CD4-positive, alpha-beta T cell treated with Interleukin-15 for 1 hour (primary cell): ENCODE data around the gene AP2A1.
"Not testable (repeated sequence)": the region's sequence is repeated elsewhere in the genome, so short reads cannot be mapped to it uniquely, and the experiment has no call there.

ENCODE experiments used
- DNase-seq: peaks from one replicate; pipeline ENCODE4 v3.0.0-alpha.2; 2020

AP2A1 gene

DNA sequence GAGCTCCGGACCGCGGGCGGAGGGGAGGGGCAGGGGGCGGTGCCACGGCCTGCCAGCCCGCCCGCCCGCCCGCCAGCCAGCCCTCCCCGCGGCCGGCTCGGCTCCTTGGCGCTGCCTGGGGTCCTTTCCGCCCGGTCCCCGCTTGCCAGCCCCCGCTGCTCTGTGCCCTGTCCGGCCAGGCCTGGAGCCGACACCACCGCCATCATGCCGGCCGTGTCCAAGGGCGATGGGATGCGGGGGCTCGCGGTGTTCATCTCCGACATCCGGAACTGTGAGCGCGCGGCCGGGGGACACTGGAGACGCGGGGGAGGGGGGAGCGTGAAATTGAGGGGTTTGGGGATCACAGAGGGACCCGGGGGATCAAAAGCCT, at the start of gene AP2A1:
AP2A1 (plus strand) TSS at position 72 of the 370 bp plus-strand sequence; CDS start at position 205, 133 bp downstream.
- no peak for DNase-seq

DNA sequence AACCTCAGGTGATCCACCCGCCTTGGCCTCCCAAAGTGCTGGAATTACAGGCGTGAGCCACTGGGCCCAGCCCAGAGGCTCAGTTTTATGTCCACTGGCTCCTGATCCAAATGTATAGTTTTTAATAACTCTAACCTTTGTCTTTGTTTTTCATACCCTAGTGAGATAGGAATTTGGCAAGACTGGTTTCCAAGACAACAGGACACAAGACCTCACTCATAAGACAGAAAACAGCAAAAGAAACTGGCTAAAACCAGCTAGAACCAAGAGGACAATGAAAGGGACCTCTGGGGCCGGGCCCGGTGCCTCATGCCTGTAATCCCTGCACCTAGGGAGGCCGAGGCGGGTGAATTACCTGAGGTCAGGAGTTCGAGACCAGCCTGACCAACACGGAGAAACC, 48.3 kb upstream of the AP2A1 start:
- no peak for DNase-seq

DNA sequence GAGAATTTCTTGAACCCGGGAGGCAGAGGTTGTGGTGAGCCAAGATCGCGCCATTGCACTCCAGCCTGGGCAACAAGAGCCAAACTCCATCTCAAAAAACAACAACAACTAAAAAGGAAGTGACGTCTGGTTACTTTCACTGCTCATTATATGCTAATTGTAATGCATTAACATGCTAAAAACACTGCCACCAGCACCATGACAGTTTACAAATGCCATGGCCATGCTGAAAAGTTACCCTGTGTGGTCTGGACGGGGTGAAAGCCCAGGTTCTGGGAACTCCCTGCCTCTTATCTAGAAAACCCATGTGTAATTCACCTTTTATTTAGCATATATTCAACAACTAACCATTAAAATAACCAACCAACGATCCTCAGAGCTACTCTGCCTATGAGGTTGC, 47.8 kb upstream of the AP2A1 start:
- no peak for DNase-seq

DNA sequence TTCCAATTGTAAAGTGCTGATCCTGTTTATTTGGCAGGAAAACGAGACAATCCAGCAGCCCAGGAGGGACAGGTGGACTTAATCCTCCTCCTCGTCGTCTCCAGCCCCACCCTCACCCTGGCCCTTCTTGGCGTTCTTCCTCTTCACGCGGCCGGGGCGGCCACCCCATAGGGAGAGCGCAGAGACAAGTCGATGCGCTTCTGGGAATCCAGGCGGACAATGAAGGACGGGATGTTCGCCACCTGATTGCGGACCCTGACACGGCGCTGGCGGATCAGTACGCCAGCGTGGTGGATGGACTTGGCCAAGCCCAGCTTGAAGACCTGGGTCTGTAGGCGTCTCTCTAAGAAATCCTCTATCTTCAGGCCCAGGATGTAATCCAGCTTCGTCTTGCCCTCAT, 47.4 kb upstream of the AP2A1 start:
- DNase-seq, result not testable (repeated sequence)

DNA sequence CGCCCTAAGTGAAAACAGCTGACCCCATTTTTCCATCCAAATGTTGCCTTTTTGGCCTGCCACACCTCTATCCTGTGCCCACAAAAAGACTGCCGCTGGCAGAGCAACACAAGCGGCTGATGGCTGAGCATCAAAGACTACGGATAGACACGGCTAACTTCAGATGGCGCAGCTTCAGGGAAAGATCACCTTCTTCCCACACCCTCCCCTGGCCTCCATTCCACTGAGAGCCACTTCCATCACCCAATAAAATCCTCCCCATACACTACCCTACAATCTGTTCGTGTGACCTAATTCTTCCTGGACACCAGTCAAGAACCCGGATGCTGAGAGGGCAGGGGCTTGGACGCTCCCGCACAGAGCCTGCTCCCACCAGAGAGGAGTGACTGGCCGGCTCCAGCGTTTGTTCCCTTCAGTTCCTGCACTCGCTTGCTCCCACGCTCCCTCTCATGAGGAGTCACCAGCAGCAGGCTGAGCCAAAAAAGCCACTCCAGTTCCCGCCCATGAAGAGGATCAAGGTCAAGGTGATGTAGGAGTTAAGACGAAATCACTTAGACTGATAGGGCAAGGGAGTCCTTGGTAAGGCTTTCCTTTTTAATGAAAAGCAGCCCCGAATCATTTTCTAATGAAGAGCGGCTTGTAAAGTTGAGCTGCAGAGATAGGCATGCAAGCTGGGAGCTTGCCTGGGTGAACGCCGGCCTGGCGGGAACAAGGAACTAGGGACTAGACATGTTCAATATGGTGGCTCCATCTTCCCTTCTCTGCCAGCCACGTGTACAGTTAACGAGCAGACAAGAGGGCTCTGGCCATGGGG, 39.4 kb upstream of the AP2A1 start:
- no peak for DNase-seq

DNA sequence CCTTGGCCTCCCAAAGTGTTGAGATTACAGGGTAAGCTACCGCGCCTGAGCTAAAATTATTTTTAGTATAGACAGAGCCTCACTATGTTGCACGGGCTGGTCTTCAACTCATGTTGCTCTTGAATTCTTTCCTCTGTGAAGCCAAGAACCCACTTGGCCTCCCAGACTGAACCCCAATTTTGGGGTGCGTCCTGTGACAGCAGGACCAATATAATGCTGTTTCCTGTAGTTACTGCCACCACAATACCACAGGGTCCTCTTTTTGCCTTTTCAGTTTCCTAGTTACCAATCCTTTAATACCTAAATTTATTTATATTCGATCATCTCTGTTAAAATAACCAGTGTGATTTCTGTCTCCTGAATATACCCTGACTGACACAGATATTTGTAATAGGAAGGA, 36.6 kb upstream of the AP2A1 start:
- no peak for DNase-seq

DNA sequence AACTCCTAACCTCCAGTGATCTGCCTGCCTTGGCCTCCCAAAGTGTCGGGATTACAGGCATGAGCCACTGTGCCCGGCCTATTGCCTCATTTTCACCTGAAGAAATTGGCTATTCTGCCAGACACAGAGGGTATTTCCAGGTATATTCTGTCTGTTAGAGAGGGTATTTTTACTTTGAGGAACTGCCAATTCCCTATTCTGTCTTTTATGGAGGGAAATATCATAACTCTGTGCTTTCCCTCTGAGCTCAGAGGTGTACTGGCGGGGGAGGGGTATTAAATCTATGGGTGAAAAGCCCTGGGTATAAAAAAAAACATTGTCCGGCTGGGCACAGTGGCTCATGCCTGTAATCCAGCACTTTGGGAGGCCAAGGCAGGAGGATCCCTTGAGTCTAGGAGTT, 28.5 kb upstream of the AP2A1 start:
- no peak for DNase-seq

DNA sequence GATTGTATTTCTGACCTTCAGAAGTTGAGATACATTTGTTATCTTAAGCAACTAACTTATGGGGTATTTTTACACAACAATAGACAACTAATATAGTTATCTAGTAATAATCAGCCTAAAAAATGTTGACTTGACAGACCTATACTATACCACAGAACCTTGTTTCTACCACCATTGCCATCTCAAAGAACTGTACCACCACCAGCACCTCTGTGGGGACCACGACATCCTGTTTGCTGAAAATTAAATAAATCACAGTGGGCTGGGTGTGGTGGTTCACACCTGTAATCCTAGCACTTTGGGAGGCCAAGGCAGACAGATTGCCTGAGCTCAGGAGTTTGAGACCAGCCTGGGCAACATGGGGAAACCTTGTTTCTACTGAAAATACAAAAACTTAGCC, 27.7 kb upstream of the AP2A1 start:
- DNase-seq, result no peak

DNA sequence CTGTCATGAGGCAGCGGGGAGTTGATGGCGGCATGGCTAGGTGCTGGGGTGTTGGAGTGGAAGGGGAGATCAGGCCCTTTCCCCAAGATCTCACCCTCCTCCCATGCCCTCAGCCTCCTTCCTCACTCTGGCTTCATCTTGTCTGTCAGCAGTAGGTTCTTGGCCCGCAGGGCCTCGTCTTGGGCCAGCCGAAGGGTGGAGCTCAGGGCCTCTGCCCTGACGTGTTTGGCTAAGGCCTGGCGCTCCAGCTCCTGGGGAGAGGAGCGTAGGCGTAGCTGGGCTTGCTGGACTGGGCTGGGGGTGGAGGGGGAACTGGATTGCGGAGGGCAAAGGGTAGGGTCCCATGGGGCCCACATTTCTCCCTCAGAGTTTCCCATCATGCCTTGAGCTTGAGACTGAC, 26.9 kb upstream of the AP2A1 start:
- no peak for DNase-seq

DNA sequence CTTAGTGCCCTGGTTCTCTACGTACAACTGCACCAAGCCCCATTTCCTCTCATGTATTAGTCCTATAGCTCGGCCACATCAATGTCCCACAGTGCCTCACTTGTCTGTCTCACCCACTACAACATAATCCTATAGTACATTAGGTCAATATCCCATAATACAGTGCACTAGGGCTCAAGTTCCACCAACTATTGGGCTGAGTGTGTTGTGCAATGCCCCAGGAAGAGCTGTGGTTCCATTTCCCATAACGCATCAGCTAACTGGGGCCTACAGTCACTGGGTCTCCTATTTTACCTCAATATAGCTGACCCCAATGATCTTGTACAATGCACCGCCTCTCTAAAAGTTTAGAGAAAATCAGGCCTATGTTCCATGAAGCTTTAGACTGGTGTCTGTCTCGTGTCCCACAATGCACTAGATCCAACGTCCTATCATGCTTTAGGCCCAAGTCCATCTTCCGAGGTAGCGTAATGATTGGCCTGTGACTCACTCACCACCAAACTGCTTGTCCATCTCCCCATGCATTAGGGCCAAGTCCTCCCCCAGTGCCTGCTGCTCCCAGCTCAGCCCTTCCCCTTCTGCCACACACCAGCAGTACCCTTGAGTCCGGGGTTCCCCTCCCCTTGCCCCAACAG, 25.5 kb upstream of the AP2A1 start:
- no peak for DNase-seq

DNA sequence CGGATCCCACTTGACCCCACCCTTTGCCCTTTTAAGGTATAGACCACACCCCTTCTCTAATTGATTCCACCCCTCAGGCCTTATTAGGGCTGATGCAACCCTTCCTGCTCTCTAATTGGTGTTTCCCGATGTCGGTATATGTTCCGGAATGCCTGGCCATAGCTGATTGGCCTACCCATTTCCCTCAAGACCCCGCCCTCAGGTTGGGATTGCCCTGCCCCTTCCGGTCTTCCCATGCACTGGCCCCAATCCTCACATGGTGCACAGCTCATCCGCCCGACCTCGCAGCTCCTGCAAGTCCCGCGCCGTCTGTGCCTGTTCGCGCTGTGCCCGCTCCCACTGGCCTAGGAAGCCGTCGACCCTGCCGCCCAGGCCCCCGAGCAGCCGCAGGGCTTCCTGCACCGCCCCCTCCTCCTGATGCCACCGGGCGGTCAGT, 21.8 kb upstream of the AP2A1 start:
- no peak for DNase-seq

DNA sequence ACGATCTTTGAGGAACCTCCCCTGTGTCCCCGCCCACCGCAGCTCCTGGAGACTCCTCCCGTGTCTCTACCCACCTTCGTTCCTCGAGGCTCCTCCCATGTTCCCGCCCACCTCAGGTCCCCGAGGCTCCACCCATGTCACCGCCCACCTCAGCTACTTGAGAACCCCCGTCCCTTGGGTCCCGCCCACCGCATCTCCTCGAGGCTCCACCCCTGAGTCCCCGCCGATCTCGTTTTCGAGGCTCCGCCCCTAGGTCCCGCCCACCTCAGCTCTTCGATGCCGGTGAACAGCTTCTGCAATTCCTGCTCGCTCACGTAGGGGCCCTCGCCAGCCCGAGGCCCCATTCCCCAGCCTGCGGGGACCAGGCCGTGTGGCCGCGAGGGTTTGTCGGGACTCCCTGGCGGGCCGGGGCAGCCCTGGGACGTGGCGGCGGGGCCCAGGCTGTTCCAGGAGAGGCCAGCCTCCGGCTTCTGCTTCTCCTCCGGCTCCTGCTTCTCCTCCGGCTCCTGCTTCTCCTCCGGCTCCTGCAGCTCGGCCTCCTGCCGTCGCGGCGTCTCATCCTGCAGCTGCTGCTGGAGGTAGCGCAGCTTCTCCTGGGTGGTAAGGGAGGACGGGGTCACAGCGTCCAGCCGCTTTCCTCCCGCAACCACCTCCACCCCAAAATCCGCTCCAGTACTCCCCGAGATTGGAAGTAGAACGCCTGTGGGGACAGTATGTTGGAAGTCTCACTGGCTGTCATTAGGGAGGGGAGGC, 20.4 kb upstream of the AP2A1 start:
- peak; percentile 75 for DNase-seq

DNA sequence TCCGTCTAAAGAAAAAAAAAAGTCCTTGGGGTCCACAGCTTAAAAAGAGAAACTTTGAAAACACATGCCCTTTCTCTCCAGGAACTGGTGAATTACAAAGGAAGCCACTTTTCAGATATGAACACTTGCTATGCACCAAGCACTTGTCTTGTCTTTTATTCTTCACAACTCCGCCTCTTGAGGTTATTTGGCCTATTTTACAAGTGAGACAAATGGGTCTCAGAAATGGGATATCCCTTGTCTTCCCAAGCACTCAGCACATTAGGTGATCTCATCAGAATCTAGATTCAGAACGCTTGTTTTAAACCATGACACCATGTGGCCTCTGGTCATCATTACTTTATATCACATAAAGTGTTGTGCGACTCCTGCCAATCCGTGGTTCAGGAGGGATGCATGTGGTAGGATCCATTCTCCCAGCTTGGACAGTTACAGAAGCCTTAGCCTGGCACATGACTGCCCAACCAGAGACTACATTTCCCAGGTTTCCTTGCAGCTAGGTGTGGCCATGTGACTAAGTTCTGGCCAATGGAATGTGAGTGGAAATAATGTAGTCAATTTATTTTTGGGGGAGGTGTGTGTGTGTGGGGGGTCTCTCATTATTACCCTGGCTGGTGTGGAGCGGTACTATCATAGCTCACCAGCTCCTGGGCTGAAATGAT, 17.6 kb upstream of the AP2A1 start:
- DNase-seq, result no peak

DNA sequence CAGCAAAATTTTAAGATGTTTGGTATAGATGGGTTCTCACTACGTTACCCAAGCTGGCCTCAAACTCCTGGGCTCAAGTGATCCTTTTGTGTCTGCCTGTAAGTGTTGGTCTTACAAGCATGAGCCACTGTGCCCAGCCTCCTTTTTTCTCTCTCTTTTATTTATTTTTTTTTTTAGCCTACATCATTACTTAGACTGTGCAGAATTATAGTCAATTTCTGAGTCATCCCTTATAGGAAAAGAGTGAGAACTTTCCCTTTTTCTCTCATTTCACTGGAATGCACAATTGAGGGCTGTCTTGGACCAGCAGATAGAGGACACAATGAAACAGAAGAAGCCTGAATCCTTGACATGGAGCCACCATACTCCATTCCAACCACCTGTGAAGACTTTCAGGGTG, 17.0 kb upstream of the AP2A1 start:
- no peak for DNase-seq

DNA sequence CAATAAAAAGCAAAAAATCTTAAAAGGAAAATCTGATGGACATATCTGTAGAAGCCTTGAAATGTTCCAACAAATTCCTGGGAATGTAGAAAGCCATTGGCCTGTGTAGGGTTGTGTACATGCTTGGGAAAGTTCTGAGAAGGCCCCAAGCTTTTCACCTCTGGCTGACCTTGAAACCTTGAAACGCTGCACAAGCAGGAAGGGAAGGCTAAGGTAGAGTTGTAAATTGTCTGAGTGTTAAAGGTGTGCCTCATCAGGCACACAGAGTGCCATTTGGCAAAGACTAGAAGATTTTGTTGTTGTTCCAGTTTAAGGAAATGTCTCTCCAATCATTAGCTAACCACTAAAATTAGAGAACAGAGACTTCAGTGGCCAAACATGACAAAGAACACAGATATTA, 14.1 kb upstream of the AP2A1 start:
- no peak for DNase-seq

DNA sequence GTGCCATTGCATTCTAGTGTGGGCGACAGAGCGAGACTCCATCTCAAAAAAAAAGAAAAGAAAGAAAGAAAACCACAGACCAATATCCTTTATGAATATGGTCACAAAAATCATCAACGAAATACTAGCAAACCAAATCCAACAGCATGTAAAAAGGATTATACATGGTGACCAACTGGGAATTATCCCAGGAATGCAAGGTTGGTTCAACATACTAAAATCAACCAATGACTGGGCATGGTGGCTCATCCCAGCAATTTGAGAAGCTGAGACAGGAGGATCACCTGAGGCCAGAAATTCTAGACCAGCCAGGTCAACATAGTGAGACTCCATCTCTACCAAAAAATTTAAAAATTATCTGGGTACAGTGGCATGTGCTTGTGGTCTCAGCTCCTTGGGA, 10.8 kb upstream of the AP2A1 start:
- DNase-seq, result no peak

DNA sequence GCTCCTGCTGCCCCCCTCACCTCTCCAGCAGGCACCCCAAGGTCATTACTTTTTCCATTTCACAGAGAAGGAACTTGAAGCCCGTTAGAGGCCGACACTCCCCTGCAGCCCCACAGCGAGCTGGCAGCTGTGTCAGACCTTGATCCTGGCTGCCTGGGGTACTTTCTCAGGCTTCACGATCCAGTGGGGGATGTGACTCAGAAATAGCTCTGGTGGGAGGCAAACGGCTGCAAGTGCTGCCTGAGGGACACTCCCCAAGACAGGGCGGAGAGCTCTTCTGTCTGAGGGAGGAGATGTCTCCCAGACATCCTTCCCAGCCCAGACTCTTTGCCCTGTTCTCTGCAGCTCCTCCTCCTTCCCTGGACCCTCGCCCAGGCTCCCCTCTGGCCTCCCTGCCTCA, 8.5 kb upstream of the AP2A1 start:
- DNase-seq, result no peak

DNA sequence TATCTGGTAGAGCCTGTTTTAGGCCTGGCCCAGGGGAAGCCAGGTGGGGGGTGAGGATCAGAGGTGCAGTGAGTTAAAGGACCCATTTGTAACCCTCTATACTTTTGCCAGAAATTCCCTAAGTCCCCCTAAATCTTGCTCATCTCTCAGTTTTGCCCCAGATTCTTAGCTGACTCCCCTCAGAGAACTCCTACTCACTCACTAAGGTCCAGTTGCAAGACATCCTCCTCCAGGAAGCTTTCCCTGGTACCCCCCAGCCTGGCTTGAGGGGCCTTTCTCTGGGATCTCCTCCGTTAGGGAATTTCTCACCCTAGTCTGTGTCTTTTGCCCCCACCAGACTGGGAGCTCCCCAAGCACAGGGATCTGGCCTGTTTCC, 5.6 kb upstream of the AP2A1 start:
- DNase-seq, result no peak

DNA sequence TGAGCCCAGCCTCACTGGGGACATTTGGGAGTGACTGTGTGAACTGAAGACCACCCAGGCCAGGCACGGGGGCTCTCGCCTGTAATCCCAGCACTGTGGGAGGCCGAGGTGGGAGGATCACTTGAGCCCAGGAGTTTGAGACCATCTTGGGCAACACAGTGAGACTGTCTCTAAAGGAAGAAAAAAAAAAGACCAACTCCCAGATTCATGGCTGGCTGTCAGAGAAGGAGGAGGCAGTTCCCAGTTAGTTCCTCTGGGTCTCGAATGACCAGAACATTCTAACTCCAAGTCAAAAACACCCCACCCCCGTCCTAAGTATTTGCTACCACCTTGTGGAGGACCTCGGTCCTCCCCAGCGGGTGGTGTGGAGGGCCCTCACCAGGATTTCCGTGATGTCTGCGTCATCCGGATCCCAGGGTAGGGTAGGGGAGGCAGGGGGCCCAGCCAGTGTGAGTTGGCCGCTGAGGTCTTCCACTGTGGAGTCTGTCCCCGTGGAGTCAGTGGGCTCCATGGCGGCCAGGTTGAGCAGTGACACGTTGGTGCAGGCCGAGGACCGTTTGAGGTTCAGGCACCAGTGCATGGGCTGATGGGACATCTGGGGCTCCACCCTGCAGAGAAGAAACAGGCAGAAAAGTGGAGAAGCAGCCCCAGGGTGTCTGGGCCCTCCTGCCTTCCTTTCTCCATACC, 5.0 kb upstream of the AP2A1 start:
- no peak for DNase-seq

DNA sequence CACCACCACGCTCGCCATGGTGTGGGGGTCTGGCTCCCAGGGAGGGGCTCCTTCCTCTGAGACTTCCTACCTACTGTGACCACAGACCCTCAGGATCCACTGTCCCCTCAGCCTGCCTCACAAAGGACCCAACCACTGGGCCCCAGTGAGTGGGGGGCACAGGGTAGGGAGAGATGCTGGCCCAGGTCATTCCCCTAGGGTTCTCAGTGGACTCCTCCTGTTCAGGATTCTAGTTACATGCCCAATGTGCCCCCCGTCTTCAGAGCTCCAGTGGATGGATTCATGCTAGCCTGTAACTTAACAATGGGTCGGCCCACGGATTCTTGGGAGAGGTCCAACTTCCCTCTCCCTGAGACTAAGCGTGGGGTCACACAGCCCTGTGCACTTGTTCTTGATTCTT, 3.6 kb upstream of the AP2A1 start, which contains the start of gene TSKS:
TSKS (minus strand) TSS at position 77 of the 400 bp plus-strand sequence; CDS start at position 18, 59 bp downstream.
- DNase-seq, result no peak

DNA sequence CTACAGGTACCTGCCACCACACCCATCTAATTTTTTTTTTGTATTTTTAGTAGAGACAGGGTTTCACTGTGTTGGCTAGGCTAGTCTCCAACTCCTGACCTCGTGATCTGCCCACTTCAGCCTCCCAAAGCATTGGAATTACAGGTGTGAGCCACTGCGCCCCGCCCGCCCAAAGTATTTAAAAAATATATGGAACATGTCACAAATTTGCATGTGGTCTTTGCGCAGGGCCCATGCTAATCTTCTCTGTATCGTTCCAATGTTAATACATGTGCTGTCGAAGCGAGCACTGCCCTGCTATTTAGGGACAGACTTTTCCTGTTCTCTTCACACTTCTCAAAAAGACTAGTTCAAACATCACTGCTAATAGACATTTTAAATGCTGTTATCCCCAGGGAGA, 2.5 kb upstream of the AP2A1 start:
- no peak for DNase-seq

DNA sequence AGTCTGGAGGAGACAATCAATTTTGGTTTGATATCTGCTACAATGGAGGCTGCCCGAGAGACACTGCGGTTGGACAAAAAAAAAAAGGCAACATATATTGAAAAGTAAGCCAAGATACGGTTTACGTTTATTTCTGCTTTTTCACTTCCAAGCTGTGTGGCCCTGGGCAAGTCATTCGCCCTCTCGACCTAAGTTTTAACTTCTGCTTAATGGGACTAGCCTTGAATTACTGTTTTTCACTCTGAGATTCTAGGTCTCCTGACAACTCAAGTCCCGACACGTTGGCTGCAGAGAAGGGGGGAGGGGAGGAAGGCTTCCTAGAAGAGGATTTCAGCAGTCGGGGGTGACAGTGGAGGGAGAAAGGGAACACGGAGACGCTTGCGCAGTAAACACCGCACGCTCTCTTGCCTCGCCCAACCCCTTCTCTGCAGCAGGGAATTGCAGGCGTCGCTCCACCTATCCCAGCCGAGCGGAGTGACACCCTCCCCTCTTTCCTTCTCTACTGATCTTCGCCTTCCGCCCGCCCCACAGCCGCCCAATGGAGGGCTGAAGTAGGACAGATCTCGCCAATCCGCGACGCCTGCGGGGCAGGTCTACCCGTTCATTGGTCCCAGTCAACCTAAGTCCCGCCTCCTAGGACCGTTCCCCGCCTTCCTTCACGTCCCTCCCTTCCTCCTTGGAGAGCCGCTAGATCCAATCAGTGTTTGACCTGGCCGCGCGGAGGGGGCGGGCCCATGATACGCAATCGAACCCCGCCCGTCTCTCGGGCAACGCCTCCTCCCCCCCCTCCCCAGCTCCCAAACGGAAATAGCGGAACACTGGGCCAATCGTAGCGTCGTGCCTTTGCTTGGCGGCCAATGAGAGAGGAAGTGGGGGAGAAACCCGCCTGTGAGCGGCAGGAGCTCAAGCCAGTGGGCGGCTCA, 533 bp upstream of the AP2A1 start:
- DNase-seq, result peak; percentile 100
